Stimulated activated CD8-positive, alpha-beta memory T cell treated with anti-CD3 and anti-CD28 coated beads, Interleukin-7, amount 100 ng/mL, for 24 hours (primary cell): Measurements from ENCODE around the gene LYRM2.

Source experiments
- DNase-seq: peaks from one replicate; pipeline ENCODE4 v3.0.0-alpha.2; 2020; ENCODE audit warnings: low read depth

The LYRM2 gene, protein sequence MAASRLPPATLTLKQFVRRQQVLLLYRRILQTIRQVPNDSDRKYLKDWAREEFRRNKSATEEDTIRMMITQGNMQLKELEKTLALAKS

DNA sequence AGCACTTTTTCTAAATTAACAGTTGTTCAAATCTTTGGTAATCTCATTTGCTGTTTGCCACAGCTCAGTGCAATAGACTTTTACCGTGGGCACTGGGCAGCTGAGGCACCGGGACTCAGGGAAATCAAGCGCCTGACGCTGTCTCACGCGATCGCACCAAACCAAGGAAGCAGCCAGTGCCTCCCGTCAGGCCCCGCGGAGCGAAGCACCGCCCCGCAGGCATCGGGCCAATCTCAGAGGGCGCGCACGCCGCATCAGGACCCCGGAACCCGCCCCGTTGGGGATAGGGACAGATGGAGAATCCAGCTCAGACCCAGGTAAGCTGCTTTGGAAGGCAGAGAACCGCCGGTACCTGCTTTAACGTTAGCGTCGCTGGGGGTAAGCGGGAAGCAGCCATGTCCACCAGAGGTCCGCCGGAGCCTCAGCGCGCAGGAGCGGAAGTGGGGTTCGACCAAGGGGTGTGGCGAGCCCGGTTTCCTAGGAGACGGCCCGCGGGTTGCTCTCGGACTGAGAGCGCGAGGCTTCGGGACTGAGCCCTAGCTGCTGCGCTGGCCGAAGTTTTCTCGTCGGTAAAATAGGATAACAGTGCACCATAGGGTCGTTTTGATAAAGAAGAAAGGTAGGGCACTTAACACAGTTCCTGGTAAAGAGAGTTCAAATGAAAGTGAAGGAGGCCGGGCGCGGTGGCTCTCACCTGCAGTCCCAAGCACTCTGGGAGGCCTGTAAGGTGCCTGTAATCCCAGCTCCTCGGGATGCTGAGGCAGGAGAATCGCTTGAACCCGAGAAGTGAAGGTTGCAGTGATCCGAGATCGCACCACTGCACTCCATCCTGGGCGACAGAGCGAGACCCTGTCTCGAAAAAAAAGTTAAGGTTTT lies at the start of gene LYRM2:
Gene LYRM2, minus strand, starts transcription at position 428 of the 876 bp plus-strand sequence. Its CDS starts 31 bp downstream, at position 397.
- DNase-seq: peak; percentile 89

DNA sequence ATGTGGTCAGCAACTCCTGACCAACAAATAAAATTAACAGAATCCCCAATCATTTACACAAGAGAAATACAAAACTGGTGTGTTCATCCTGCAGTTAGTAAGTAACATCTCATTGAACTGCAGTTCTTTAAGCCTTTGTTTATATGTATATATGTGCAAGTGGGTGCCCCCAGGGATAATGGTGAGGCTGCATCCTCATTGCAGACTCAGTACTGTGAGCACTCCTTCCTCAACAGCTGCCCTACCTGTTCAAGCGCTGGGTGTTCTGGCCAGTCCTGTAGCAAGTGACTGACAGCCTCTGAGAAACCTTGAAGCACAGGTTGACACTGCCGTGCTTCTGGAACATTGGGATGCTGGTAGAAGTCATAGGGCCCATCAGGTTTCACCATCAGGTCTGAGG lies 49.8 kb upstream of the LYRM2 start:
- no peak for DNase-seq

DNA sequence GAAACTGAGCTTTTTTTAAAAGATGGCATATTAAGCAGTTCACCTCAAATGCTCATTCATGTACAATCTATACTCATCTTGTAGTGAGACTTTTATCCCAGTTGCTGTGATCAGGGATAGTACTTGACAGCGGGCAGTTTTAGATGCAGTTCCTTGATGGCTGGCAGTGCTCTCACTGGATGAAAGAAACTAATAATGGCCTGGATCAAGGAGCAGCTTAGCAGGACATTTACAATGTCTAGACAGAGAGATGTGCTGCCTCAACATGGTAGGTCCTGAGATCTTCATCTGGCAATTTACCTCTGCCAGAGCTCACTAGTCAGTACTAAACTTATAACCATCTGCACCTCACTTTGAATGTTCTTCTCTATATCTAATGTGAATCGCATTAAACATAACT lies 46.8 kb upstream of the LYRM2 start:
- DNase-seq: no peak

DNA sequence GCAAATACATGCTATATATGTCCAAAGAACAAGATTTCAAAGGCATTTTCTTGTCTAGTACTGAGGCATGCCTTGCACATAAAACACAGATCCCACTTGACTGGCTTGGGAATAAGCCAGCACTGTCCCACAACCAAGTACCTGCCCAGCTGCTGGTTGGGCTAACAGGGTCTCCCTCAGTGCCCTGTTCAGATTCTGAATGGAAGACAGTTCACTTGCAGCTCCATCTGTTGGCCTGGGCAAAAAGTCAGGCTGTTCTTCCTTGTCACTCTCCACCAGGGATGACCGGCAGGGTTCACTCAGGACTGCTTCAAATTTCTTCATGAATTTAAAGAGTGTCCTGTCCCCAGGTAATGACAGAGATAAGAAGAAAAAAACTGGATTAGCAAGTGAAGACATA lies 44.4 kb upstream of the LYRM2 start:
- DNase-seq: no peak

DNA sequence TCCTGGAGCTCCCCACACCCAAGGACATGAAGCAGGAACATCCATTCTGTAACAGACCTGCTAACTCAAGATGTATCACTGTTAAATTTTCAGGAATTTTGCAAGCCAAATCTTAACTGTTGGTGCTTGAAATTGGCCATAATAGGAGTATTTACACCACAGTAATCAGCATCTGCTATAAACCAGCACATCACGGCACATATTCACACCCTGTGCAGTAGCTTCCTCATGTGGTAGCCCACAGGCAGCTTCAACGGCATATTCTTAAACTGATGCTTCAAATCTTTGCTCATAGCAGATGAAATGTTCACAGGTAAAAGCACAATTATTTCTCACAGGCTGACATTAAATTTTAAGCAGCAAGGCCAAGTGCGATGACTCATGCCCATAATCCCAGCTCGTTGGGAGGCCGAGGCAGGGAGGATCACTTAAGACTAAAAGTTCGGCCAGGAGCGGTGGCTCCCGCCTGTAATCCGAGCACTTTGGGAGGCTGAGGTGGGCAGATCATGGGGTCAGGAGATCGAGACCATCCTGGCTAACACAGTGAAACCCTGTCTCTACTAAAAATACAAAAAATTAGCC lies 43.5 kb upstream of the LYRM2 start:
- DNase-seq: no peak

DNA sequence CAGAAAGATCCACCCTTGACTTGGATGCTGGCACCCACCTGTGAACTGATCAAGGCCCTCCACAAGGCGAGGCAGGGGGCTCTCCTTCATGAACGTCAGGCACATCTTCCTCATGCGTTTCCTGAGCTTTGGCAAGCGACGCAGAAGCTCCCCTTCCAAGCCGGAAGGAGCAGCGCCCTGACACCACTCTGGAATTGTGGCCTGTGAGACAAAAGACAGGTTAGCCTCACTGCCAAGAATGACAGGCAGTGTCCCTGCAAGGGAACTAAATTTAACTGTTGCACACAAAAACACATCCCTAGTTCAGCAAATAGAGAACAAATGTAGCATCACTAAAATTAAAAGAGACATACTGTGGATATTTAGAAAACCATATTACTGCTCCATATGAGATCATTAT lies 42.0 kb upstream of the LYRM2 start:
- DNase-seq: no peak

DNA sequence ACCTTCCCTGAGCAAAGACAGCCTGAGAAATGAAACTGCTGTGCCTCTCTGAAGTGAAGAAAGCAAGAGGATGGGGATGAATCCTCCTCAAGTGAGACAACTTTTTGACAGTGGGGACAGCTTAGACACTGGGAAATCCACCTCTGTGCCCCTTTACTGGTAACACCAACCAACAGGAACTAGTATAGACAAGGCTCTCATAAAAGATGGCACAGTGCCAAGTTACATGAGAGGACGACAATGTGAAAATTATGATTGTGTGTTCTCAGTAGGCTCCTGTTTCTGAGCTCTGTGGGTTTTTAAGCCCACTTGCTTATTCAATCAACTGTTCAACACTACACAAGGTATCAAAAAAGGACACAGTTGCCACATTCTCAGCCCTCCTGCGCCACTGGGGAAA lies 41.6 kb upstream of the LYRM2 start:
- DNase-seq: no peak

DNA sequence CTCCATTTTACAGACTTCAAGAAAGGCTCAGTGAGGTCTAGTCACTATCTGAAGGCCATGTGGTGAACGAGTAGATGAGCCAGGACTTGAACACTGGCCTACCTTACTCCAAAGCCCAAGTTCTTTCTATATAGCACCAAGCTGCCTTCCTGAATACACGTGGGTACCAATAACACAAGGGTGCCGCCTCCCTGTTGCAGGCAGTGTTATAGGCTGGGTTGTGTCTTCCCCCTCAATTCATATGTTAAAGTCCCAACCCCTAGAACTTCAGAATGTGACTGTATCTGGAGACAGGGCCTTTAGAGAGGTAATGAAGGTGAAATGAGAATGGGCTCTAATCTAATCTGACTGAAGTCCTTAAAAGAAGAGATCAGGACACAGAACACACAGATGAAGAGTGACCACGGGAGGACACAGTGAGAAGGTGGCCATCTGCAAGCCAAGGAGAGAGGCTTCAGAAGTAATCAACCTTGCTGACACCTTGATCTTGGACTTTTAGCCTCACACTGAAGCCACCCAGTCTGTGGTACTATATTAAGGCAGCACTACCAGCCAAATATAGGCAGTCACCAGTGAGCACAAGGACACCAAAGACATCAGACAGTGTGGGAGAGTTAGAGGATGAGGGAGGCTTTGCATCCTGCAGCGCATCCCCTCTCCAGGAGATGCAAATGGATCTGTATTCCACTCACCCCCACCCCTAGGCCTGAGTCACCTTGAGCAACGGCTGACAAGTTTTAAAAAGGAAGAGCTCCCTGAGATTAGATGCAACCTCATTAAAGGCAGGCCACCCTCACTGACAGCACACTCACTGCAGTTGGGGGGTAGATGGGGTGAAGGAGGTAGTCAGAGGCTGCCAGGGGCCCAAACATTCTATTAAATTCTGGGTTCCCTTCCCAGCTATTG lies 40.9 kb upstream of the LYRM2 start:
- DNase-seq: no peak

DNA sequence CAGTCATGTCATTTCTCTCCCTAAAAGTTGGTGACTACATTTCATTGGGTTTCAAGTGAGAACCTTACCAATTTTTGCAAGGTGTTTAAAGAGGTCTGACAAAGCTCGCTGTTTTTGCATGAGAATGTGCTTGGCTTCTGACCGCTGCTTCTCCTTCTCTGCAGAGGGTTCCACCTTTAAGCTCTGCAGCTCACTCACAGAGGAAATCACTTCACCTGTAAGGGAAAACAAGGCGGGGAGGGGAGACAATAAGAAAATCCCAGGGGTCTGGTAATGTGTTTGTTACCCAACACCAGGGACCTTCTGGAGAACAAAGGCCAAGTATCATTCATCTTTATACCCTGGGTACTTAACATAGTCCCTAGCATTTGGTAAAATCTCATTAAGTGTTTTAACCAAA lies 40.0 kb upstream of the LYRM2 start:
- DNase-seq: no peak

DNA sequence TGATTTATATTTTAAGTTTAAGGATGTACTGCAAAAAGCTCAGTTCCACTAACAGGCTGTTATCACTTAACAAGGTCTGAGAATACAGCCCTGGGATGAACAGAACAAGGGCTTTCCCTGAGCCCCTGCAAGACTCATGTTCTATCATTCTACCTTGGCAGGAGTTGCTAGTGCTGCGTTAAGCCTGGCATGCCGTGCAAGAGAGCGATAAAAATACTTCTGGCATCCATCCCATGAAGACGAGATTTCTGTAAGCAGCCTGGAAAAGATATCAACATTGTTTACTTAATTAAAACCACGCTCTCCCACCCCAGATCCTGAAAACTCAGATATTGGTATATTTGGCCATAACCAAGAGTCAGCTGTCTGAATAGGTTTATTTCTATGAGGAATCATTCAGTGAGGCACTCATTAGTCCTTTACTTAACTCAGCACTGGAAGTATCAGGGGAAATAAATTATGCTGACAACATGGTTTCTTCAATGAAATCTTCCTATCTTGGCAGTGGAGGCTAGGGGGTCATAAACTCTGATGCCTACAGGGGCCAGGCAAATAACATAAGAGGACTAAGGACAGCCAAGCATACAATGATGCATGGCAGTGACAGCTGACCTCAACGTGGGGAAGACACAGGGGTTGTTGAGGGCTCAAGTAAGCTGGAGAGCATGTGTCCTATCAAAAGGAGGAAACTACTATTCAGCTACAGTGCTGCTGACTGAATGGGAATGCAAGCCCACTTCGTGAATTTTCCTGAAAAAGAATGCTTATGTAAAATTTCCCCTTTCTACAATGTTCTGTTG lies 37.6 kb upstream of the LYRM2 start:
- no peak for DNase-seq

DNA sequence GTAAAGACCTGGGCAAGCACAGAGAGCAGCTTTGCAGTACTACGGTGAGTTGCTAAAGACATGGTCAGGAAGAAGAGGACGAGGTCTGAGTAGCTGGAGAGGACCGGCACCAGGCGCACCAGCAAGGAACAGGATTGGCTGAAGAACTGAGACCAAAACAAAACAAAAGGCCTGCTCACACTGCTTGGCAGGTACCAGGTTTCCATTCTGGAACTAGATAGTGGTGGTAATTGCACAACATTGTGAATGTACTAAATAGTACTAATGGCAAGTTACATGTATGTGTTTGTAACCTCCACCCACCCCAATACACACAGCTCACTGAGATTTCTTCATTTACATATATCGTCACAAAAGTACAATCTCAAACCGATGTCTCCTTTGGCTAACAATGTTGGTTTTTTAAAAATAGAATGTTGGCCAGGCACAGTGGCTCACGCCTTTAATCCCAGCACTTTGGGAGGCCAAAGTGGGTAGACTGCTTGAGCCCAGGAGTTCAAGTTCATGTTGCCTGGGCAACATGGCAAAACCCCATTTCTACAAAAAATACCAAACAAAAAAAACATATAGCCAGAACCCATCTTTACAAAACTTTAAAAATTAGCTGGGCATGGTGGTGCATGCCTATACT lies 32.5 kb upstream of the LYRM2 start:
- DNase-seq: no peak

DNA sequence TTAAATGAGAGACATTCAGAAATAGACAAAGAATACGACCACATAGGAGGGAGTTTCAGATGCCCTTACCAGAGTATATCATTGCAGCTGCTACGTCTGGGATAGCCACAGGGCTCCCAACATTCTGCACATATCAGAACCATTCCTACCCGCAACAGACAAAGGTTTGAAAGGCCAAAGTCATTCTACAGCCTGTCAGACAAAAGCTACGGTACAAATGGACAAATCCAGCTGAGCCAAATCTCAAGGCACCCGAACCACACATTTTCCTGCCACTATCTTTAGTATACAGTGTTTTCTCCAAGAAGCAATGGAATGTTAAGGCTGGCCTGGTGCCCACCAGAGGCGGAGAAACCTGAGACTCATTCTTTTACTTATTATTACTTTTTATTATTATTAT lies 30.5 kb upstream of the LYRM2 start:
- no peak for DNase-seq

DNA sequence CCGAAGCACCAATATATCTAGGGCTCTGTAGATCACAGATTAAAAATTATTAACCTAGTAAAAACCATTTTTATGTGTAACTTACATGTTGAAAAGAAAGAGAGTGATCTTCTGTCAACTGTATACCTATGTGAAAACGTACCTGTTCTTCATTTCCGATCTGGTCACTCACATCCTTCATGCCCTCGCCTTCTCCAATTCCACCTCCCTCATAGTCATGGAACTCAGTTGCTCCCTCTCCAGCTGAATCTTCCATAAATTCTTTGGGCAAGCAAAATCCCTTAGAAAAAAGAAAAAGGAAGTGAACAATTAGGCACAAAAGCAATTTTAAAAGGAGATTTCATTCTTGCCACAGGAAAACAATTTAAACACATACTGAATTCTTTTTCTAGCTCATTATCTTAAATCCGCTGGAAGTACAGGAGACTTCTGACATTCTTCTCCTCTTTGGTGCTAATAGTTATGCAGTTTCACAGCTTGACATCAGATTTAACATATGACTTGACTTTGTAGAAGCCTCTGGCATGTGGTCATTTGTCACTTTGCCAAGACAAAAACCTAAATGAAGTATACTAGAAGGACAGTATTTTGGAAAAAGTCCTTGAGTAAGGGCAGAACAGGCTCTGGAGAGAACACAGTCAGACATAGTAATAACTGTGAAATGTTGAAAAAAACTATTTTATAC lies 29.5 kb upstream of the LYRM2 start:
- no peak for DNase-seq

DNA sequence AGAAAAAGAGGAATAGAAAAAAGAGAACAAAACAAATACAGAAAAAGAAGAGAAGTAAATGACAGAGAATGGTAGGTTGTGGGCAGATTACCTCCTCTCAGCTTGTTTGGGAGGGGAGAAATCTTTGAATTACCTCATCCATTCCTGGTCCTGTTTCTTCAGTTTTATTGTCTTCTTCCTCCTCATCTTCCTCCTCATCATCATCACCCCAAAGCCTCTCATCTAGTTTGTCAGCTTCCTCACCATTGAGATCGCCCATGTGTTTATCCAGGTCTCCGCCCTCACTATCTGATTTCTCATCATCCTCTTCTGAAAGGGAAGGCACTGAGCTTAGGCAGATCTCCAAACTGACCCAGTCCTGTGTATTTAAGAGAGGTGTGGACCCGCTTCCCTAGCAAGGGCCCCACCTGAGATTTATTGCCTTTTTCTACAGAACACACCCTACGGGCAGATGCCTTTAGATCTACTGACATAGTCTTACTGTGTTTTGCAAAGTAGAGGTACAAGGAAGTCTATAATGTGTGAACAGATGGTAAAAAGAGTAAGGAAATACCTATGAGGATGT lies 24.2 kb upstream of the LYRM2 start:
- no peak for DNase-seq

DNA sequence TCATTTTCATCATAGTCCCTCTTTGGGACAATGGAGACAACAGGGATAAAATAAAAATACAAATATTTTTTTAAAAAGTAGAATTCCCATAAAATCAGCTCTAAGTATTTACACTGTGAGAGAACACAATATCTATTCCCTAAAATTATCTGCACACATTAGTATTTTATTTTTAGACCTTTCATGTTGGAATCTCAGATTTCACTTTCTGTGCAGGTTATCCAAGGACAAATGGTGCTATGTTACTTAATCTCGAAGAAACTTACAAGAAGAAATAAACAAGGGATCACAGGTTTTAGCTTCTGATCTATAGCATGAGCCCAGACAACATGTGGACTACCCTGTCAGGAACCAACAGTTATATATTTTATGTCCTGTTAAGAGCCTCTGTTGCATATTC lies 23.0 kb upstream of the LYRM2 start:
- no peak for DNase-seq

DNA sequence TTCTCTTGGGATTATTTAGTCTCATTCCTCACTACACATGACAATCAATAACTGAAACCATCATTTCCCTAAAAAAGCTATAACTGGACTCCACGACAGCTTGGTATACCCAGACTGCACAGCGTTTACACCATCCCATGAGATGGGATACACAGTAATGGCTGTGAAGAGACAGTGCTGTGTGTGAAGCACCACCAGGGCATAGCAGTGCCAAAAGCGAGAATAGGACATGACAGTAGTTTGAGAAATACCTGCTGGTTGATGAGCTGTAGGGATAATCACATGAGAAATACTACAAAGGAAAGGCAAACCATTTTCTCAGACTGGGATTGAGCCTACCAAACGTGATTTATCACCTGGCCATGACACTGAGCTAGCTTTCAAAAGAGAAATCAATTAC lies 22.4 kb upstream of the LYRM2 start:
- no peak for DNase-seq

DNA sequence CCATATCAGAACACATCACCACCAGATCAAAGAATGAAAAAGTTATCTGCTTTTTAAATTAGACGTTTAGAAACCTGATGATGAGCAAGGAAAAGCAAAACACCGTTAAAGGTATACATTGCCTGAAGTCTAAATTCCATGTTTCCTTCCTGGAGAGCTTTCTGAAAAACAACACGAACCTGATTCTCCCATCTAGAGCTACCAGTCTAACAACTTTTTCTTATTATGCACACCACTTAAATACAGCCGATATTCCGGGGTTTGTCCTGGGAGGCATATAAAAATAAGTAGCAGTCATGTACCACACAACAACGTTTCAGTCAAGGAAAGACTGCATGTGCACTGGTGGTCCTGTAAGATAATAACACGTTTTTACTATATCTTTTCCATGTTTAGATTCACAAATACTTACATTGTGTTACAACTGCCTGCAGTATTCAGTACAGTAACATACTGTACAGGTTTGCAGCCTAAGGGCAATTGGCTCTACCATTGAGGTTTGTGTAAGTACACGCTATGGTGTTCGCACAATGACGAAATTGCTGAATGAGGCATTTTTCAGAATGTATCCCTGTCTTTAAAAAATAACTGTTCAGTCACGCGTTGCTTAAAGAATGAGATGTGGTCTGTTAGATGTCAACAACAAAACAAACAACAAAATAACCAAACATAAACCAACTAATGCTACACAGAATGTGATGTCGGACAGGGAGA lies 19.1 kb upstream of the LYRM2 start:
- no peak for DNase-seq

DNA sequence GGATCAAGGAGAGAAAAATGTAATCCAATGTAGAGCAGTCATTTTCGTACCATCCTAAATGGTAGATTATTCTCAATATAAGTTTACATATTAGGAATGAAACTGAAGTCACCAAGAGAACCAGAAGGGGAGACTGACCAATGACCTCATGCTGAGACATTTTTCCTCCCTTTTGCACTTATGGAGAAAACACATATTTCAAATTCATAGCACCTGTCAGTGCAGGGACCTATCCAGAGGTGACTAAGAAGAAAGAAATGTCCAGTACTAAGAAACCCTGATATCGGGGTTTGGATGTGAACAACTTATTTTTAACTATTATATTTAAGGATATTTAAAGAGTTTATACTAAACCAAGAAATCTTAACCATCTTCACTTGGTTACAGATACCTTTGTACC lies 16.6 kb upstream of the LYRM2 start:
- no peak for DNase-seq

DNA sequence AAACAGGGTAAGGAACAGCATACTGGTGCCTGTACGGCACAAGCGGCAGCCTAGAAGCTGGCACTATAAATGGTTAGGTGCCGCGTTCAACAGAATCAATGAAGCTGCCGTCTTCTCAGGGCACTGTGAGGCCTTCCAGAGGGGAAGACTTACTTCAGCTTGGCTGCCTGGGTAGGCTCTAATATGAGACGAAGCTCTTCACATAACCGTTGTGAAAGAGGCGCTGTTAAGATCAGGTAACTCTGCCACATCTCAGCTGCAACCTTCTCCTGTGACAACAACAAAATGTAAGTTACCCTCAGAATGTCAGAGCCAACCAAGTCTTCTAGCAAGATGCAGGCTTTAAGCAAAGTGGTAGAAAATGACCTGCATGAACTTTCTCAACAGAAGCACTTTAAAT lies 12.0 kb upstream of the LYRM2 start:
- DNase-seq: no peak

DNA sequence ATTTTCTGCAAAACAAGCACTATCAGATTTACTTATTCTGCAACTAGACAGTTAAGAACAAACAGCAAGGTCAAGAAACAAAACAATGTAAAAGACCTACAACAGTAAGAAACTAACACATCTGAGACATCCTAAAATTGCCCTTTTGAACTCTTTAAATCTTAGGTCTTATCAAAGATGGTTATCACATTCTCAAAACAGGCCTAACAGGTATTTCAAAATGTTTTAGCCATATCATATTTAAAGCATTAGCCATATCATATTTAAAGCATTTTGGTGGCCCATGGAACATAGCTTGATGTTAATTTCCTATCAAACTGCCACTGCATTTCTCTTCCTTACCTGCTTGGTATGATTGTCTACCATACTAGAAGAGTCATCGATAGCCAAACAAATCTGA lies 11.1 kb upstream of the LYRM2 start:
- DNase-seq: no peak
